GM12874 (cell line): ENCODE data around the gene TXLNG.

Experiments used
- CTCF ChIP-seq: IDR thresholded peaks from 2 replicates; pipeline ENCODE4 v1.5.1; 2011; ENCODE audit warnings: low read depth, mild to moderate bottlenecking, control low read depth, low read length, moderate library complexity; ENCODE audit not compliant: insufficient read depth

Gene TXLNG

GRCh38 chrX:16885628-16886027, 99.4 kb downstream of the TXLNG start:
- TF ChIP-seq CTCF: no peak

DNA sequence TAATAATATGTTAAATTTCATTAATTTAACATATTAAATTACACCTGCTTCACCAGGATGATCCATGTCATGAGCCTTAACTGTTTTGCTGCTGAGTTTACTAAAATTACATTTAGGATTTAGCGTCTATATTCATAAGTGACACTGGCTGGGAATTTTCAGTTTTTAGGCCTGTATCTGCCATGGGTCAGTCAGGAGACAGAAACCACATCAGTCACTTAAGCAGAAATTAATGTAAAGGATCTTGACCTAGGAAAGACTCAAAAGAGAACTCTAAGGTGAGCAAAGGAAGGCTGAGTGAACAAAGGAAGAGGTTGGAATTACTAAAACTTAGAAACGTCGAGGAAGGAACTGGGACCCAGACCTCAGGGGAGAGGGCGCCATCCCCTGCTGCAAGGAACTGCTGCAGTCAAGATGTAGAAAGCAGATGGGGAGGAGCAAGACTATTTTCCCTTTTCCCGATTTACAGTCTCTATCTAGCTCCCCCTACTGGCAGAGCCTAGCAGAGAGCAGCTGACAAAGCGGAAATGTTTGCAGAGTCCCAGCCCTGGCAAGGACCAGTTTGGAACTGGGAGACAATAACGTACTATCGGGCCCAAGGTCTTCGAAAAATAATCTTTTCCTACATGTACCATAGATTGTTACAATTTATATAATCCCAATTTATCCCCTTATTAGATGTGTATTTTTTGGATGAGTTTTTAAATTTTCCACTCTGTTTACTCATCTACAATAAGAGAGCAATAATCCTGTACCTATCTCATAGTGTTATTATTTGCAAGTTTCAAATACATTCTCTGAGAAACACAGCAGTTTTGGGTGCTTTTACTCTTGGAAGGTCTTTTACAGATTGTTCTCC, 106.5 kb downstream of the TXLNG start:
- peak; percentile 75 for TF ChIP-seq CTCF
